Liver (tissue), 9 donors: ENCODE data around the gene PARK7. TPM values are rescaled to one million over a fixed set of nuclear protein-coding genes. Genes with fewer than 3 reads are reported as not detected.

Experiments used
- DNase-seq: peaks from one replicate; pipeline ENCODE4 v3.0.0-alpha.2; 2017; ENCODE audit warnings: low spot score
- H3K27ac ChIP-seq, 2 donors: one replicate each; pipeline ENCODE4 v1.7.0; 2013; ENCODE audit warnings: inconsistent platforms in 2 of 2, low read length in 2 of 2, control low read depth in 1 of 2, low read depth in 1 of 2, mild to moderate bottlenecking in 1 of 2
- H3K27me3 ChIP-seq, 4 donors: one replicate each; pipeline versions ENCODE4 v1.6.1 to v1.7.0; 2013; ENCODE audit warnings: low read length in 3 of 4, inconsistent platforms in 1 of 4, mild to moderate bottlenecking in 1 of 4, moderate library complexity in 1 of 4; ENCODE audit not compliant: control insufficient read depth in 4 of 4, insufficient read depth in 4 of 4
- H3K36me3 ChIP-seq, 4 donors: one replicate each; pipeline versions ENCODE4 v1.6.1 to v1.7.0; 2013; ENCODE audit warnings: low read length in 3 of 4, mild to moderate bottlenecking in 3 of 4, low read depth in 1 of 4, moderate library complexity in 1 of 4; ENCODE audit not compliant: control insufficient read depth in 4 of 4, insufficient read depth in 3 of 4
- H3K4me1 ChIP-seq, 4 donors: one replicate each; pipeline versions ENCODE4 v1.6.1 to v1.7.0; 2013; ENCODE audit warnings: low read length in 3 of 4, mild to moderate bottlenecking in 3 of 4, moderate library complexity in 1 of 4; ENCODE audit not compliant: control insufficient read depth in 4 of 4, insufficient read depth in 4 of 4
- H3K4me3 ChIP-seq, 3 donors: one replicate each; pipeline versions ENCODE4 v1.6.1 to v1.7.0; 2013; ENCODE audit warnings: low read length in 3 of 3, control low read depth in 1 of 3, low read depth in 1 of 3, mild to moderate bottlenecking in 1 of 3
- H3K9ac ChIP-seq, 2 donors: one replicate each; pipeline ENCODE4 v1.7.0; 2013; ENCODE audit warnings: low read length in 2 of 2, mild to moderate bottlenecking in 2 of 2, moderate library complexity in 2 of 2, control low read depth in 1 of 2, low read depth in 1 of 2
- H3K9me3 ChIP-seq, 4 donors: one replicate each; pipeline versions ENCODE4 v1.6.1 to v1.7.0; 2013; ENCODE audit warnings: low read length in 3 of 4; ENCODE audit not compliant: control insufficient read depth in 4 of 4
- EGR1 ChIP-seq, 2 donors: IDR thresholded peaks; 2 replicates each; pipeline ENCODE4 v1.6.1; 2016 to 2018; ENCODE audit warnings: antibody characterized with exemption in 2 of 2, low read depth in 2 of 2
- FOXA1 ChIP-seq: IDR thresholded peaks from 2 replicates; pipeline ENCODE4 v1.6.1; 2016; ENCODE audit warnings: antibody characterized with exemption
- GABPA ChIP-seq, 2 donors: IDR thresholded peaks in 1 of 2; conservative IDR thresholded peaks in 1 of 2; 2 replicates each; pipeline ENCODE4 v1.6.1; 2016; ENCODE audit warnings: antibody characterized with exemption in 2 of 2, mild to moderate bottlenecking in 1 of 2, moderate library complexity in 1 of 2
- HNF4A ChIP-seq, 2 donors: conservative IDR thresholded peaks; 2 replicates each; pipeline ENCODE4 v1.6.1; 2016; ENCODE audit warnings: antibody characterized with exemption in 2 of 2, mild to moderate bottlenecking in 2 of 2
- HNF4G ChIP-seq: IDR thresholded peaks from 2 replicates; pipeline ENCODE4 v1.6.1; 2016; ENCODE audit warnings: antibody characterized with exemption
- JUND ChIP-seq, 2 donors: IDR thresholded peaks; 2 replicates each; pipeline ENCODE4 v1.6.1; 2016; ENCODE audit warnings: antibody characterized with exemption in 2 of 2
- NR2F2 ChIP-seq: IDR thresholded peaks from 2 replicates; pipeline ENCODE4 v1.6.1; 2016; ENCODE audit warnings: antibody characterized with exemption
- RAD21 ChIP-seq, 2 donors: IDR thresholded peaks; 2 replicates each; pipeline ENCODE4 v1.6.1; 2016; ENCODE audit warnings: antibody characterized with exemption in 2 of 2, mild to moderate bottlenecking in 2 of 2
- SP1 ChIP-seq: IDR thresholded peaks from 2 replicates; pipeline ENCODE4 v1.6.1; 2018; ENCODE audit warnings: antibody characterized with exemption, mild to moderate bottlenecking
- TAF1 ChIP-seq: conservative IDR thresholded peaks from 2 replicates; pipeline ENCODE4 v1.6.1; 2016; ENCODE audit warnings: antibody characterized with exemption, mild to moderate bottlenecking
- YY1 ChIP-seq: IDR thresholded peaks from 2 replicates; pipeline ENCODE4 v1.6.1; 2016; ENCODE audit warnings: antibody characterized with exemption, mild to moderate bottlenecking
- WGBS: extraction: QIAGEN DNeasy Blood & Tissue Kit; methylation state at CpG from one replicate; pipeline ENCODE4 v1.1.7; 2013; 5-methylcytosine and 5-hydroxymethylcytosine counted together
- polyA plus RNA-seq, 2 donors: library from polyadenylated mRNA; stranded (reverse) in 1 of 2; unstranded in 1 of 2; fragments of 200-250 nt in 1 of 2; fragments of >200 nt in 1 of 2; fragmentation: Nextera tagmentation in 1 of 2; extraction: Ambion mirVana in 1 of 2; gene quantifications; one replicate each; pipeline versions ENCODE4 v1.2.1 to v1.2.3, GENCODE V29; 2013 to 2015
- total RNA-seq, 2 donors: library from RNA; depleted of rRNA; stranded (reverse); fragments of >200 nt; gene quantifications; one replicate each; pipeline ENCODE4 v1.2.3, GENCODE V29; 2014
- TF ChIP-seq, protein P1 (sequence below): IDR thresholded peaks from 2 replicates; pipeline ENCODE4 v1.6.1; 2016; ENCODE audit warnings: antibody characterized with exemption
- TF ChIP-seq, protein P2 (sequence below): IDR thresholded peaks from 2 replicates; pipeline ENCODE4 v1.6.1; 2016; ENCODE audit warnings: antibody characterized with exemption, mild to moderate bottlenecking
- TF ChIP-seq, protein P3 (sequence below): IDR thresholded peaks from 2 replicates; pipeline ENCODE4 v1.6.1; 2016; ENCODE audit warnings: antibody characterized with exemption
- TF ChIP-seq, protein P4 (sequence below): IDR thresholded peaks from 2 replicates; pipeline ENCODE4 v1.6.1; 2016; ENCODE audit warnings: antibody characterized with exemption
- donor health status: healthy.
- donor health status: healthy.
- donor health status: healthy.
- donor health status: healthy.
- donor health status: healthy.

The PARK7 gene
- total and polyA plus RNA-seq, 4 donors, result 107 to 297 (median 181) TPM

DNA sequence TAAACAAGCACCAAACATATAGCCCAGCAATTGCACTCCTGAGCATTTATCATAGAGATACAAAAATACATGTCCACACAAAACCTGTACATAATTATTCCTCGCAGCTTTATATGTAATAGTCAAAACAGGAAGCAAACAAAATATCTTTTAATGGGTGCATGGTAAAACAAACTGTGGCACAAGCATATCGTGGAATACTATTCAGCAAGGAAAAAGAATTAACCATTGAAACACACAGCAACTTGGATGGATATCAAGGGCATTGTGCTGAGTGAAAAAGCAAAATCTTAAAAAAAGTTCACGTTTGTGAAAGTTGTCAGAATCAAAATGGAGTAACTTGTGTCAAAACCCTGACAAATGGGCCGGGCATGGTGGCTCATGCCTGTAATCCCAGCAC, 33.3 kb upstream of the PARK7 start:
- Histone ChIP-seq H3K27me3 (peaks cover 0 to 3% (median 1%) of the 10 kb centered on the region in 4 donors), H3K4me3 (no peak overlapping the region), H3K9me3 (no peaks in the 10 kb centered on the region), H3K36me3 (no peaks in the 10 kb centered on the region), H3K9ac (no peak overlapping the region), H3K27ac (no peak overlapping the region), H3K4me1 (no peaks in the 10 kb centered on the region)
- DNase-seq, result no peak
- TF ChIP-seq HNF4G (no peak), RAD21 (IDR thresholded peaks at IDR 0.05) (no peak), EGR1 (IDR thresholded peaks at IDR 0.05; ENCODE audit: low read depth in 2 of 2) (no peak), NR2F2 (no peak), SP1 (no peak), TAF1 (no peak), YY1 (no peak), HNF4A (conservative IDR thresholded peaks at IDR 0.05) (no peak), JUND (IDR thresholded peaks at IDR 0.05) (no peak)
- TF ChIP-seq, protein P1, sequence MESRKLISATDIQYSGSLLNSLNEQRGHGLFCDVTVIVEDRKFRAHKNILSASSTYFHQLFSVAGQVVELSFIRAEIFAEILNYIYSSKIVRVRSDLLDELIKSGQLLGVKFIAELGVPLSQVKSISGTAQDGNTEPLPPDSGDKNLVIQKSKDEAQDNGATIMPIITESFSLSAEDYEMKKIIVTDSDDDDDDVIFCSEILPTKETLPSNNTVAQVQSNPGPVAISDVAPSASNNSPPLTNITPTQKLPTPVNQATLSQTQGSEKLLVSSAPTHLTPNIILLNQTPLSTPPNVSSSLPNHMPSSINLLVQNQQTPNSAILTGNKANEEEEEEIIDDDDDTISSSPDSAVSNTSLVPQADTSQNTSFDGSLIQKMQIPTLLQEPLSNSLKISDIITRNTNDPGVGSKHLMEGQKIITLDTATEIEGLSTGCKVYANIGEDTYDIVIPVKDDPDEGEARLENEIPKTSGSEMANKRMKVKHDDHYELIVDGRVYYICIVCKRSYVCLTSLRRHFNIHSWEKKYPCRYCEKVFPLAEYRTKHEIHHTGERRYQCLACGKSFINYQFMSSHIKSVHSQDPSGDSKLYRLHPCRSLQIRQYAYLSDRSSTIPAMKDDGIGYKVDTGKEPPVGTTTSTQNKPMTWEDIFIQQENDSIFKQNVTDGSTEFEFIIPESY, result no peak
- WGBS, result 86% methylated on average over 4 of the region's 4 CpGs

DNA sequence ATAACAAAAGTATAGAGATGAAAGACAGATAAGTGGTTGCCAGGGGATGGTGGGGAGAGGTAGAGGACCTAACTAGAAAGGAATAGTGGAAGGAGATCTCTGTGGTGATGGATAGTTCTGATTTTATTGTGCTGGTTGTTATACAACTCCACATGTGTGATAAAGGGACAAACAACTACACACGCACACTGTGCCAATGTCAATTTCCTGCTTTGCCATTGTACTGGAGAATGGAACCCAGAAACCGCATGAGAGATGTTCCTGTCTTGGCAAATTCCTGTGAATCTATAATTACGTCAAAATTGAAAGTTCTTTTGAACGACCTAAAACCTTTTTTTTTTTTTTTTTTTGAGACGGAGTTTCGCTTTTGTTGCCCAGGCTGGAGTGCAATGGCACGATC, 31.9 kb upstream of the PARK7 start:
- 63% methylated on average over 7 of the region's 7 CpGs for WGBS
- DNase-seq, result no peak
- H3K27ac ChIP-seq, result no peak overlapping the region
- H3K4me1 ChIP-seq, result no peaks in the 10 kb centered on the region
- H3K9me3 ChIP-seq, result no peaks in the 10 kb centered on the region
- no peaks in the 10 kb centered on the region for H3K36me3 ChIP-seq
- no peak overlapping the region for H3K4me3 ChIP-seq
- no peak overlapping the region for H3K9ac ChIP-seq
- peaks cover 0 to 3% (median 1%) of the 10 kb centered on the region in 4 donors for H3K27me3 ChIP-seq
- TF ChIP-seq EGR1 (IDR thresholded peaks at IDR 0.05; ENCODE audit: low read depth in 2 of 2) (no peak), SP1 (no peak), FOXA1 (no peak), GABPA (IDR thresholded peaks at IDR 0.05 in 1 of 2, conservative IDR thresholded peaks at IDR 0.05 in 1 of 2) (no peak), RAD21 (IDR thresholded peaks at IDR 0.05) (no peak)
- TF ChIP-seq, protein P2, sequence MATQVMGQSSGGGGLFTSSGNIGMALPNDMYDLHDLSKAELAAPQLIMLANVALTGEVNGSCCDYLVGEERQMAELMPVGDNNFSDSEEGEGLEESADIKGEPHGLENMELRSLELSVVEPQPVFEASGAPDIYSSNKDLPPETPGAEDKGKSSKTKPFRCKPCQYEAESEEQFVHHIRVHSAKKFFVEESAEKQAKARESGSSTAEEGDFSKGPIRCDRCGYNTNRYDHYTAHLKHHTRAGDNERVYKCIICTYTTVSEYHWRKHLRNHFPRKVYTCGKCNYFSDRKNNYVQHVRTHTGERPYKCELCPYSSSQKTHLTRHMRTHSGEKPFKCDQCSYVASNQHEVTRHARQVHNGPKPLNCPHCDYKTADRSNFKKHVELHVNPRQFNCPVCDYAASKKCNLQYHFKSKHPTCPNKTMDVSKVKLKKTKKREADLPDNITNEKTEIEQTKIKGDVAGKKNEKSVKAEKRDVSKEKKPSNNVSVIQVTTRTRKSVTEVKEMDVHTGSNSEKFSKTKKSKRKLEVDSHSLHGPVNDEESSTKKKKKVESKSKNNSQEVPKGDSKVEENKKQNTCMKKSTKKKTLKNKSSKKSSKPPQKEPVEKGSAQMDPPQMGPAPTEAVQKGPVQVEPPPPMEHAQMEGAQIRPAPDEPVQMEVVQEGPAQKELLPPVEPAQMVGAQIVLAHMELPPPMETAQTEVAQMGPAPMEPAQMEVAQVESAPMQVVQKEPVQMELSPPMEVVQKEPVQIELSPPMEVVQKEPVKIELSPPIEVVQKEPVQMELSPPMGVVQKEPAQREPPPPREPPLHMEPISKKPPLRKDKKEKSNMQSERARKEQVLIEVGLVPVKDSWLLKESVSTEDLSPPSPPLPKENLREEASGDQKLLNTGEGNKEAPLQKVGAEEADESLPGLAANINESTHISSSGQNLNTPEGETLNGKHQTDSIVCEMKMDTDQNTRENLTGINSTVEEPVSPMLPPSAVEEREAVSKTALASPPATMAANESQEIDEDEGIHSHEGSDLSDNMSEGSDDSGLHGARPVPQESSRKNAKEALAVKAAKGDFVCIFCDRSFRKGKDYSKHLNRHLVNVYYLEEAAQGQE, result no peak
- TF ChIP-seq, protein P3, sequence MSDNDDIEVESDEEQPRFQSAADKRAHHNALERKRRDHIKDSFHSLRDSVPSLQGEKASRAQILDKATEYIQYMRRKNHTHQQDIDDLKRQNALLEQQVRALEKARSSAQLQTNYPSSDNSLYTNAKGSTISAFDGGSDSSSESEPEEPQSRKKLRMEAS, result no peak
- TF ChIP-seq, protein P1, result no peak
- TF ChIP-seq, protein P4, sequence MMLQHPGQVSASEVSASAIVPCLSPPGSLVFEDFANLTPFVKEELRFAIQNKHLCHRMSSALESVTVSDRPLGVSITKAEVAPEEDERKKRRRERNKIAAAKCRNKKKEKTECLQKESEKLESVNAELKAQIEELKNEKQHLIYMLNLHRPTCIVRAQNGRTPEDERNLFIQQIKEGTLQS, result no peak
